Lung (tissue), 16 donors: ENCODE results near the gene PRDM15. TPM values are rescaled to one million over a fixed set of nuclear protein-coding genes. Genes with fewer than 3 reads are reported as not detected.

Source experiments
- ATAC-seq: fragments of 200-7000 bp; cut with Tn5 transposase; one replicate; pipeline ENCODE4 v1.9.1; 2020; ENCODE audit warnings: moderate number of reproducible peaks; ENCODE audit not compliant: insufficient read depth, low FRiP score
- DNase-seq, 3 donors: peaks; one replicate each; pipeline ENCODE4 v3.0.0-alpha.2; 2013 to 2017
- H3K27ac ChIP-seq, 2 donors: one replicate each; pipeline ENCODE4 v1.5.1; 2013; ENCODE audit warnings: mild to moderate bottlenecking in 2 of 2, moderate library complexity in 2 of 2, control low read depth in 1 of 2, inconsistent platforms in 1 of 2, low read depth in 1 of 2, low read length in 1 of 2
- H3K27me3 ChIP-seq, 3 donors: one replicate each; pipeline ENCODE4 v1.5.1; 2013; ENCODE audit warnings: low read length in 2 of 3; ENCODE audit not compliant: control insufficient read depth in 3 of 3, insufficient read depth in 3 of 3
- H3K36me3 ChIP-seq, 4 donors: one replicate each; pipeline ENCODE4 v1.5.1; 2013; ENCODE audit warnings: low read length in 4 of 4, mild to moderate bottlenecking in 1 of 4, moderate library complexity in 1 of 4; ENCODE audit not compliant: control insufficient read depth in 4 of 4, insufficient read depth in 4 of 4
- H3K4me1 ChIP-seq, 5 donors: one replicate each; pipeline ENCODE4 v1.5.1; 2013; ENCODE audit warnings: low read length in 5 of 5, mild to moderate bottlenecking in 2 of 5, moderate library complexity in 1 of 5; ENCODE audit not compliant: control insufficient read depth in 5 of 5, insufficient read depth in 5 of 5
- H3K4me3 ChIP-seq: one replicate; pipeline ENCODE4 v1.5.1; 2013; ENCODE audit warnings: mild to moderate bottlenecking, control low read depth, moderate library complexity
- H3K9ac ChIP-seq, 2 donors: one replicate each; pipeline ENCODE4 v1.5.1; 2013; ENCODE audit warnings: low read length in 2 of 2, control low read depth in 1 of 2; ENCODE audit not compliant: insufficient read depth in 1 of 2
- H3K9me3 ChIP-seq, 4 donors: one replicate each; pipeline ENCODE4 v1.5.1; 2013; ENCODE audit warnings: low read length in 3 of 4, mild to moderate bottlenecking in 1 of 4, moderate library complexity in 1 of 4; ENCODE audit not compliant: control insufficient read depth in 4 of 4, insufficient read depth in 3 of 4
- CTCF ChIP-seq: IDR thresholded peaks from 2 replicates; pipeline ENCODE4 v1.5.1; 2012; ENCODE audit warnings: mild to moderate bottlenecking; ENCODE audit errors: control extremely low read depth, extremely low read depth
- WGBS, 2 donors: extraction: QIAGEN DNeasy Blood & Tissue Kit; methylation state at CpG; one replicate each; pipeline ENCODE4 v1.1.7; 2013; 5-methylcytosine and 5-hydroxymethylcytosine counted together
- long read RNA-seq, 5 donors: transcript quantifications; one replicate each; lab custom pipeline, GENCODE V29; 2026
- polyA plus RNA-seq, 2 donors: library from polyadenylated mRNA; stranded (reverse); fragments of 200-250 nt; gene quantifications; one replicate each; pipeline ENCODE4 v1.2.1, GENCODE V29; 2013
- total RNA-seq, 2 donors: library from RNA; depleted of rRNA in 1 of 2; stranded (reverse); fragments of >200 nt in 1 of 2; gene quantifications; one replicate each; pipeline ENCODE4 v1.2.1, GENCODE V29; 2014 to 2021
- donor health status: control.
- donor health status: control.
- donor health status: Bipolar disorder and iron deficiency.
- donor health status: healthy.
- donor health status: DM: yes; HTN: yes; CAD: no.

Gene PRDM15
- total RNA-seq (1 to 10 TPM; 5.8 to 7.2 TPM), polyA plus RNA-seq (1 to 10 TPM; 2.4 to 2.5 TPM)
- long read RNA-seq, donor 1, full-length matches to known transcripts: 2 of 2 reads
- long read RNA-seq, donor 1, partial matches to known transcripts: 0 of 2 reads
- long read RNA-seq, donor 1, other reads (novel, unspliced or antisense): 0 of 2 reads
- long read RNA-seq, donor 2, partial matches to known transcripts: 0 of 1 reads
- long read RNA-seq, donor 2, other reads (novel, unspliced or antisense): 0 of 1 reads
- long read RNA-seq, donor 3: 0 reads
- long read RNA-seq, donor 4: 0 reads
- long read RNA-seq, donor 5, partial matches to known transcripts: 5 of 5 reads
- long read RNA-seq, donor 5, other reads (novel, unspliced or antisense): 0 of 5 reads

- TF ChIP-seq CTCF: no peak
- ATAC-seq (peak; percentile 51), DNase-seq (peak; percentile 85 to 91 (median 90))
- peak within 1 kb of the TSS; percentile 70 to 80 for H3K9ac ChIP-seq
- no peaks in the 10 kb centered on the region for H3K27me3 ChIP-seq
- H3K36me3 ChIP-seq: no peaks in the 10 kb centered on the region
- H3K27ac ChIP-seq: peak within 1 kb of the TSS; percentile 83 to 84
- H3K4me3 ChIP-seq: peak within 1 kb of the TSS; percentile 83
- H3K9me3 ChIP-seq: no peaks in the 10 kb centered on the region
- 1 to 2% methylated on average over 25 to 89 of the region's 89 CpGs for WGBS, 2 donors
- H3K4me1 ChIP-seq: peaks cover 0 to 10% (median 2%) of the 10 kb centered on the region in 5 donors
Observed at GRCh38 chr21:41879190-41879998, at the start of gene PRDM15. PRDM15 (minus strand) TSS chr21:41879344; CDS start chr21:41860363, 18,981 bp downstream.

- no peak for TF ChIP-seq CTCF
- Histone ChIP-seq H3K4me3 (no peak overlapping the region), H3K27me3 (no peaks in the 10 kb centered on the region), H3K9ac (no peak overlapping the region), H3K9me3 (no peaks in the 10 kb centered on the region), H3K4me1 (peaks cover 0 to 31% (median 26%) of the 10 kb centered on the region in 5 donors), H3K27ac (peak overlapping the region in 1 of 2 donors; percentile 26), H3K36me3 (no peaks in the 10 kb centered on the region)
- DNase-seq: no peak
- 29 to 55% methylated on average over 10 of the region's 10 CpGs for WGBS, 2 donors
- ATAC-seq: no peak
Observed at GRCh38 chr21:41928621-41929220, 49.6 kb upstream of the PRDM15 start.

- H3K4me1 ChIP-seq: peaks cover 0 to 26% (median 23%) of the 10 kb centered on the region in 5 donors
- H3K4me3 ChIP-seq: no peak overlapping the region
- no peaks in the 10 kb centered on the region for H3K36me3 ChIP-seq
- H3K9ac ChIP-seq: no peak overlapping the region
- no peak for TF ChIP-seq CTCF
- no peaks in the 10 kb centered on the region for H3K9me3 ChIP-seq
- ATAC-seq: no peak
- WGBS, 2 donors: 48 to 67% methylated on average over 17 of the region's 17 CpGs
- H3K27ac ChIP-seq: peak overlapping the region in 1 of 2 donors; percentile 67
- no peak for DNase-seq
- H3K27me3 ChIP-seq: no peaks in the 10 kb centered on the region
Observed at GRCh38 chr21:41927727-41928409, 48.7 kb upstream of the PRDM15 start.
